ENCODE data around the gene XPO5. TPM values are rescaled to one million over a fixed set of nuclear protein-coding genes. Genes with fewer than 3 reads are reported as not detected.
A peak's percentile ranks its signal among the peaks of the same experiment; 100 is the strongest.

The XPO5 gene
- total and polyA plus RNA-seq, 9 of the 15 experiments (the other 6 are each of a cell fraction or from before 2014, with no cell fraction given), result 36.0 to 170 (median 99.1) TPM

- TF ChIP-seq PRDM10 (IDR thresholded peaks at IDR 0.05; ENCODE audit: partially characterized antibody) (no peak), ZNF274 (IDR thresholded peaks at IDR 0.05; ENCODE audit: borderline replicate concordance, low read depth, low read length) (no peak), NUFIP1 (IDR thresholded peaks at IDR 0.05; ENCODE audit: partially characterized antibody) (no peak), ZFPM2 (CRISPR knock-in tag; IDR thresholded peaks at IDR 0.05) (no peak), NFE2L1 (tag; IDR thresholded peaks at IDR 0.05; ENCODE audit: borderline replicate concordance, low read depth) (peak; percentile 25), HMGXB4 (CRISPR knock-in tag; IDR thresholded peaks at IDR 0.05) (no peak), MCM2 (IDR thresholded peaks at IDR 0.05; ENCODE audit: low read depth) (no peak), FOS (IDR thresholded peaks at IDR 0.05; ENCODE audit: extremely low read depth, insufficient read length) (no peak), ZEB2 (IDR thresholded peaks at IDR 0.05) (no peak; the same call in 1 of the 2 replicates), TRIM24 (IDR thresholded peaks at IDR 0.05) (peak; percentile 75 to 80; a peak in 2 of 4 replicates), CEBPZ (IDR thresholded peaks at IDR 0.05; ENCODE audit: borderline replicate concordance, low read depth, low read length) (no peak), LARP7 (IDR thresholded peaks at IDR 0.05) (no peak), ZC3H4 (CRISPR knock-in tag; IDR thresholded peaks at IDR 0.05; ENCODE audit: borderline replicate concordance) (no peak), CHCHD3 (CRISPR knock-in tag; IDR thresholded peaks at IDR 0.05) (no peak), PCBP2 (IDR thresholded peaks at IDR 0.05; ENCODE audit: low read depth, low read length, poor library complexity, severe bottlenecking) (no peak), CBFA2T2 (conservative IDR thresholded peaks at IDR 0.05) (no peak), GMEB1 (CRISPR knock-in tag; IDR thresholded peaks at IDR 0.05) (0 out of 2 replicates have a peak, but pooled peaks have one; percentile 39), PHB2 (IDR thresholded peaks at IDR 0.05; ENCODE audit: low read depth) (no peak), JUNB (CRISPR knock-in tag; conservative IDR thresholded peaks at IDR 0.05) (peak; percentile 77), HNRNPL (IDR thresholded peaks at IDR 0.05; ENCODE audit: low read depth, low read length) (no peak)
Measured at GRCh38 chr6:43570876-43571441, 4.9 kb downstream of the XPO5 start (continued).
